Activated CD4-positive, alpha-beta T cell treated with anti-CD3 and anti-CD28 coated beads for 48 hours (primary cell): Measurements from ENCODE around the gene DENND1A.

Experiments
- DNase-seq: peaks from one replicate; pipeline ENCODE4 v3.0.0-alpha.2; 2020

The DENND1A gene

GRCh38 chr9:123475407-123475806 is 454.5 kb downstream of the DENND1A start:
- no peak for DNase-seq

- no peak for DNase-seq
Observed at GRCh38 chr9:123472862-123473614, 456.9 kb downstream of the DENND1A start.

GRCh38 chr9:123471843-123472570 is 457.9 kb downstream of the DENND1A start:
- DNase-seq: no peak

- no peak for DNase-seq
Observed at GRCh38 chr9:123470991-123471770, 458.7 kb downstream of the DENND1A start.

GRCh38 chr9:123470121-123470782 is 459.7 kb downstream of the DENND1A start:
- no peak for DNase-seq

GRCh38 chr9:123469282-123469681 is 460.6 kb downstream of the DENND1A start:
- DNase-seq: no peak

- DNase-seq: no peak
Observed at GRCh38 chr9:123468541-123468940, 461.4 kb downstream of the DENND1A start.

GRCh38 chr9:123465304-123465703 is 464.6 kb downstream of the DENND1A start:
- no peak for DNase-seq

GRCh38 chr9:123460091-123460490 is 469.8 kb downstream of the DENND1A start:
- no peak for DNase-seq

- DNase-seq: no peak
Observed at GRCh38 chr9:123457583-123457982, 472.3 kb downstream of the DENND1A start.

- DNase-seq: no peak
Observed at GRCh38 chr9:123456011-123456410, 473.9 kb downstream of the DENND1A start.

- no peak for DNase-seq
Observed at GRCh38 chr9:123455187-123455586, 474.7 kb downstream of the DENND1A start.

GRCh38 chr9:123454361-123454760 is 475.6 kb downstream of the DENND1A start:
- DNase-seq: no peak

GRCh38 chr9:123453831-123454321 is 476.1 kb downstream of the DENND1A start:
- DNase-seq: no peak

- DNase-seq: no peak
Observed at GRCh38 chr9:123453076-123453667, 476.8 kb downstream of the DENND1A start.

- no peak for DNase-seq
Observed at GRCh38 chr9:123450996-123451395, 478.9 kb downstream of the DENND1A start.

GRCh38 chr9:123450098-123450770 is 479.7 kb downstream of the DENND1A start:
- DNase-seq: no peak

GRCh38 chr9:123447934-123448646 is 481.8 kb downstream of the DENND1A start:
- DNase-seq: no peak

- no peak for DNase-seq
Observed at GRCh38 chr9:123445981-123446610, 483.8 kb downstream of the DENND1A start.

GRCh38 chr9:123445116-123445515 is 484.8 kb downstream of the DENND1A start:
- no peak for DNase-seq

- no peak for DNase-seq
Observed at GRCh38 chr9:123441769-123442168, 488.2 kb downstream of the DENND1A start.
